Measurements from ENCODE around the gene ABITRAM.

ABITRAM gene

DNA sequence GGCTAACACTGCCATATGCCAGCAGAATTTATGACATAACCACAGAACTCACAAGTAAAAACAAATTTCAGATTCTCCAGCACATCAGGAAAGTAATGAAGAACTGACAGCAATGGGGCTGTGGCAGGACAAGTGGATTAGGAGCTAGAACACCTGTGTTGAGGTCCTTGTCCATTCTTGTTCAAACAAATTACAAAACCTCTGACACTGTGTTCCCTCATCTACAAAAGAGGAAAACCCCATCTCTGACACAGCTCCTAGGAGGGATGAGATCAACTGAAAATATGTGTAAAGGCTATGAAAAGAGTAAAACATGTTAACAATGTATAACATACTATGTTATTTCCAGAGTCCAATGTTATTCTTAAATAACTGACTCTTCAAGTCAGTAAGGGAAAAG, 23.8 kb upstream of the ABITRAM start:
- TF ChIP-seq TCF12 (IDR thresholded peaks at IDR 0.05; ENCODE audit: low read depth): no peak

DNA sequence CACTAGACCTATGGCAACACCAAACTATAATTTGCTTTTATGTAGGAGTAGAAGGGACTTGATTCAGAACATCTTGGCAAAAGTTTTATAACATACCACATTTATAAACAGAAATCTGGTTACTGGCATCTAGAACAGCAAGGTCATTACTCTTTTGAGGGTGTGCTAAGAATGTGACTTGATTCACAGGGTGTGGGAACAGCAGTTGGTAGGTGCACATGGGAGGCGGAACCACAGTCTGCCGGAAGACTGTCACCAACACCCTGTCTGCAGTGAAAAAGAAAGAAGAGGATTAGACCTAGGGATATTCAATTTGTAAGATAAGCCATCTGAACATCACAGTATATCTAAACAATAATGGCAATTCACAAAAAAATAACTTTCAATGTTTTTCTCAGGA, 23.3 kb upstream of the ABITRAM start:
- TF ChIP-seq TEAD4 (IDR thresholded peaks at IDR 0.05) (no peak), CEBPB (IDR thresholded peaks at IDR 0.05) (no peak)

DNA sequence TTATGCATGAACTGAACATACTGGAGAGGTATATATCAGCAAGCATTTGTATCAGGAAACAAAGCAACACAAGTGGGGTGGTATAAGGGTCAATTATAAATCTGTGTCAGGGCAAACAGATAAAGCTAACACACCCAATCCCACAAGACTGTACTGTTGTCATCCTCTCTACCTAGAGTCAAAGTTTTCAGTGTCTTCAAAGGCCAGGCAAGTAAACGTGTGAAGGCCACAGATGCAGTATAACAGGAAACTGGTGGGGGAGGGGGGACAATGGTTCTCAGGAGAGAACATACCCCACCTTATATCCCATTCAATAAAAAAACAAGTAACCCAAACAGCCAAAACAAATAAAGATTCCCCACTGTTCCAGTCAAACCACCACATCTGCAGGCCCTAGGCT, 22.4 kb upstream of the ABITRAM start:
- TF ChIP-seq, protein P1, sequence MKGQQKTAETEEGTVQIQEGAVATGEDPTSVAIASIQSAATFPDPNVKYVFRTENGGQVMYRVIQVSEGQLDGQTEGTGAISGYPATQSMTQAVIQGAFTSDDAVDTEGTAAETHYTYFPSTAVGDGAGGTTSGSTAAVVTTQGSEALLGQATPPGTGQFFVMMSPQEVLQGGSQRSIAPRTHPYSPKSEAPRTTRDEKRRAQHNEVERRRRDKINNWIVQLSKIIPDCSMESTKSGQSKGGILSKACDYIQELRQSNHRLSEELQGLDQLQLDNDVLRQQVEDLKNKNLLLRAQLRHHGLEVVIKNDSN (IDR thresholded peaks at IDR 0.05): no peak
- no peak for TF ChIP-seq TAF1 (IDR thresholded peaks at IDR 0.05; ENCODE audit: low read depth)
- no peak for TF ChIP-seq TEAD4 (IDR thresholded peaks at IDR 0.05)
- no peak for TF ChIP-seq FOXM1 (IDR thresholded peaks at IDR 0.05; ENCODE audit: borderline replicate concordance, low read depth)
- no peak for TF ChIP-seq RAD21 (IDR thresholded peaks at IDR 0.05; ENCODE audit: low read depth)
- TF ChIP-seq, protein P2, sequence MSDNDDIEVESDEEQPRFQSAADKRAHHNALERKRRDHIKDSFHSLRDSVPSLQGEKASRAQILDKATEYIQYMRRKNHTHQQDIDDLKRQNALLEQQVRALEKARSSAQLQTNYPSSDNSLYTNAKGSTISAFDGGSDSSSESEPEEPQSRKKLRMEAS (IDR thresholded peaks at IDR 0.05): no peak
- TF ChIP-seq CEBPB (IDR thresholded peaks at IDR 0.05): no peak
- TF ChIP-seq YY1 (IDR thresholded peaks at IDR 0.05; ENCODE audit: low read depth): no peak
- TF ChIP-seq TCF12 (IDR thresholded peaks at IDR 0.05; ENCODE audit: low read depth): no peak
- no peak for TF ChIP-seq EGR1 (IDR thresholded peaks at IDR 0.05)
- TF ChIP-seq EP300 (IDR thresholded peaks at IDR 0.05; ENCODE audit: borderline replicate concordance): no peak
- TF ChIP-seq ZBTB7A (IDR thresholded peaks at IDR 0.05; ENCODE audit: low read depth): no peak

DNA sequence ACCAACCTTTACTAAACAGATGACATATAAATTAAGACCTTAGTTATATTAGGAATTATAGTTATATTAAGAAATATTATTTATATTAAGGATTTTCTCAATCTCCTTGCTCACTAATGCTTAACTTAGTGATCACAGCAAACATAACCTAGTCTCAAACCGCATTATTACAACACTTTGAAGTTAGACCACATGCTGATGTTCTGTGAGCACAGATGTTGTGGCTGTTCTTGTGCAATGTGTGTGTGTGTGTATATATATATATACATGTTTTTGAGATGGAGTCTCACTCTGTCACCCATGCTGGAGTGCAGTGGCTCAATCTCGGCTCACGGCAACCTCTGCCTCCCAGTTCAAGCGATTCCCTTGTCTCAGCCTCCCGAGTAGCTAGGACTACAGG, 20.8 kb upstream of the ABITRAM start:
- no peak for TF ChIP-seq RAD21 (IDR thresholded peaks at IDR 0.05; ENCODE audit: low read depth)
- no peak for TF ChIP-seq FOXM1 (IDR thresholded peaks at IDR 0.05; ENCODE audit: borderline replicate concordance, low read depth)
- TF ChIP-seq, protein P3, sequence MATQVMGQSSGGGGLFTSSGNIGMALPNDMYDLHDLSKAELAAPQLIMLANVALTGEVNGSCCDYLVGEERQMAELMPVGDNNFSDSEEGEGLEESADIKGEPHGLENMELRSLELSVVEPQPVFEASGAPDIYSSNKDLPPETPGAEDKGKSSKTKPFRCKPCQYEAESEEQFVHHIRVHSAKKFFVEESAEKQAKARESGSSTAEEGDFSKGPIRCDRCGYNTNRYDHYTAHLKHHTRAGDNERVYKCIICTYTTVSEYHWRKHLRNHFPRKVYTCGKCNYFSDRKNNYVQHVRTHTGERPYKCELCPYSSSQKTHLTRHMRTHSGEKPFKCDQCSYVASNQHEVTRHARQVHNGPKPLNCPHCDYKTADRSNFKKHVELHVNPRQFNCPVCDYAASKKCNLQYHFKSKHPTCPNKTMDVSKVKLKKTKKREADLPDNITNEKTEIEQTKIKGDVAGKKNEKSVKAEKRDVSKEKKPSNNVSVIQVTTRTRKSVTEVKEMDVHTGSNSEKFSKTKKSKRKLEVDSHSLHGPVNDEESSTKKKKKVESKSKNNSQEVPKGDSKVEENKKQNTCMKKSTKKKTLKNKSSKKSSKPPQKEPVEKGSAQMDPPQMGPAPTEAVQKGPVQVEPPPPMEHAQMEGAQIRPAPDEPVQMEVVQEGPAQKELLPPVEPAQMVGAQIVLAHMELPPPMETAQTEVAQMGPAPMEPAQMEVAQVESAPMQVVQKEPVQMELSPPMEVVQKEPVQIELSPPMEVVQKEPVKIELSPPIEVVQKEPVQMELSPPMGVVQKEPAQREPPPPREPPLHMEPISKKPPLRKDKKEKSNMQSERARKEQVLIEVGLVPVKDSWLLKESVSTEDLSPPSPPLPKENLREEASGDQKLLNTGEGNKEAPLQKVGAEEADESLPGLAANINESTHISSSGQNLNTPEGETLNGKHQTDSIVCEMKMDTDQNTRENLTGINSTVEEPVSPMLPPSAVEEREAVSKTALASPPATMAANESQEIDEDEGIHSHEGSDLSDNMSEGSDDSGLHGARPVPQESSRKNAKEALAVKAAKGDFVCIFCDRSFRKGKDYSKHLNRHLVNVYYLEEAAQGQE (IDR thresholded peaks at IDR 0.05; ENCODE audit: low read depth): no peak

DNA sequence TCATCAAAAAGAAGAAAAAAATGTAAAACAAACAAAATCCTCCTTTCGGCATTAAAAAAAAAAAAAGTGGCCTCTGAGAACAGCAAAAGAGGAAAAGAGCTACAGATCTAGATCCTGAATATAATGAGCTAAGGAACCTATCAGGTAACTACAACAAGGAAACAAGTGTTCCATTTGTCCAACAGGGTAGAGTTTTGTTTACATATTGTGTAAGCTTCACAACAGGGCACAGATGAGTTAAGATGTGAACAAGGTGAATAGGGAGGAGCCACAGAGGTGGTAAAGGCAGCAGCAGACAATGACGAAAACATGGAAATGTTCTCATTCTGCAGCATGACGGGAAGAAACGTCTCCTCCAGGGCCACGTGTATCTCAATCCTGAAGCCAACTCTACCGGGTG, 14.7 kb upstream of the ABITRAM start:
- no peak for TF ChIP-seq EGR1 (IDR thresholded peaks at IDR 0.05)
- no peak for TF ChIP-seq CREB1 (IDR thresholded peaks at IDR 0.05; ENCODE audit: low read depth)
- no peak for TF ChIP-seq TCF12 (IDR thresholded peaks at IDR 0.05; ENCODE audit: low read depth)
- TF ChIP-seq RAD21 (IDR thresholded peaks at IDR 0.05; ENCODE audit: low read depth): no peak
- TF ChIP-seq CEBPB (IDR thresholded peaks at IDR 0.05): no peak
- no peak for TF ChIP-seq TAF1 (IDR thresholded peaks at IDR 0.05; ENCODE audit: low read depth)
- TF ChIP-seq TEAD4 (IDR thresholded peaks at IDR 0.05): no peak
- TF ChIP-seq, protein P2 (IDR thresholded peaks at IDR 0.05): no peak
- TF ChIP-seq FOXM1 (IDR thresholded peaks at IDR 0.05; ENCODE audit: borderline replicate concordance, low read depth): no peak
- no peak for TF ChIP-seq ZBTB7A (IDR thresholded peaks at IDR 0.05; ENCODE audit: low read depth)
- TF ChIP-seq, protein P1 (IDR thresholded peaks at IDR 0.05): no peak
- TF ChIP-seq EP300 (IDR thresholded peaks at IDR 0.05; ENCODE audit: borderline replicate concordance): no peak
- no peak for TF ChIP-seq NFIC (IDR thresholded peaks at IDR 0.05)
- TF ChIP-seq YY1 (IDR thresholded peaks at IDR 0.05; ENCODE audit: low read depth): no peak
- TF ChIP-seq, protein P3 (IDR thresholded peaks at IDR 0.05; ENCODE audit: low read depth): no peak

DNA sequence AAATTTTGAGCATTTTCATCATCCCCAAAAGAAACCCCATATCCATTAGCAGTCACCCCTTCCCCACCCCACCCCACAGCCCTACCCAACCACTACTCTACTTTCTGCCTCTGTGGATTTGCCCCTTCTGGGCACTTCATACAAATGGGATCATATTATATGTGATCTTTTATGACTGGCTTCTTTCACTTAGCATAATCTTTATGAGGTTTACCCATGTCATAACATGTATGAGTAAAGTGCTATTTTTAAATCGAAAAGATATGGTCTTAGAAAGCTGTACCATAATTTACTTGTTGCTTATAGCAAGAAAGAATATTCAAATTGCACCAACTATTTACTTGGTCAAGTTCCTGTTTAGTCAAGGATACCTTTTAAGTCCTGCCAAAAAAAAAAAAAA, 13.0 kb upstream of the ABITRAM start:
- TF ChIP-seq CREB1 (IDR thresholded peaks at IDR 0.05; ENCODE audit: low read depth): no peak
- TF ChIP-seq, protein P1 (IDR thresholded peaks at IDR 0.05): no peak

DNA sequence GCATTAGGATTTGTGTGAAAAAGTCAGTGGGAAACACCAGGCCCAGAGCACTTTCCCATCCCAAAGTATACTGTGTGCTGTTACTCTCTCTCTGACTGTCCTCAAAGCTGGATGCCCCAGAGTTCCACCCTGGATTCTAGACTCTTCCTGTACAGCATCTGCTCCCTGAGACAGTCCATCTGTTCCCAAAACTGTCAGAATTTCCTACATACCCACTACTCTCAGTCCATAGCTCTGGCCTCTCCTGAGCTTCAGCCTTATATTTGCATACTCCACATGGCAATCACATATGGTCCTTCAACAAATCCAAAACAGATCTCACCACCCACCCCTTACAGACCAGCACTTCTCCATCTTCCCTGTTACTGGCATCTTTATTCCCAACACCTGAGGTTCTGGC, 9.7 kb upstream of the ABITRAM start:
- TF ChIP-seq, protein P2 (IDR thresholded peaks at IDR 0.05): no peak
- no peak for TF ChIP-seq EP300 (IDR thresholded peaks at IDR 0.05; ENCODE audit: borderline replicate concordance)
- no peak for TF ChIP-seq NFIC (IDR thresholded peaks at IDR 0.05)
- no peak for TF ChIP-seq TAF1 (IDR thresholded peaks at IDR 0.05; ENCODE audit: low read depth)
- no peak for TF ChIP-seq CREB1 (IDR thresholded peaks at IDR 0.05; ENCODE audit: low read depth)
- TF ChIP-seq ZBTB7A (IDR thresholded peaks at IDR 0.05; ENCODE audit: low read depth): no peak
